ENCODE data around the gene SLC6A19.
"Not testable (repeated sequence)": the region's sequence is repeated elsewhere in the genome, so short reads cannot be mapped to it uniquely, and the experiment has no call there.

SLC6A19 gene

DNA sequence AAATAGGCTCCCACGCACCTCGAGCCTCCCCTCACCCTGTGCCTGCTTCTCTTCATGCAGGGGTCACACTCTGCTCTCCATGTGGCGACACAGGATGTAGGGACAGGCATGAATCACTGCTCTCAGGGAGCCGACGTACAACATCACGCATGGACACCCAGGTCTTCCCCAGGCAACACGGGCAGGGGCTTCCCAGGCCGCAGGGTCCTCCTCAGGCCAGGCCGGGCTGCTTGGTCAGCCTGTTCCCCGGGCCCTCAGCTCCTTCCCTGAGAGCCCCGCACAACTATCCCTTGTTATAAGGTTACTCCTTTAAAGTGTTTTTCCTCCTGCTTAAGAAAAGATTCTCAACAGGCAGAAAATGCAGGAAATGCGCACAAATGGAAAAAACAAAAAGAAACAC is 24.8 kb downstream of the SLC6A19 start:
- no peak for DNase-seq

GRCh38 chr5:1226839-1227581 is 25.6 kb downstream of the SLC6A19 start:
- DNase-seq: no peak

DNA sequence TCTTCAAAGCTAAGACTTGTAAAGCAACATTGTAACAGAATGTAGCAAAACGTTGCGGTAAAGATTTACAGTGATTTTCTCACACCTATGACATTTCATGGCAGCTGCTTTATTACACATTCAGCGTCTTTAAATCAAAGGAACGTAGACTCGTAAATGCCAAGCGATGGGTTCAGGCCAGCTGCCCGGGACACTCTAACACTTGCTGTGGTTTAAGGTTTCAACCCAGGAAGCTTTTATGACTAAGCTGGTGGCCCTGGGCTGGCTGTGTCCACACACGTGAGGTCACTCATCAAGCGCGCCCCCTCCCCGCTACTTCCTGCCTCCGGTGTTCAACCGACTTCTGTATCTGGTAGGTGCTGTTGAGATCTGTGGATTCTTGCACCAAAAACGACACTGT is 26.3 kb downstream of the SLC6A19 start:
- no peak for DNase-seq

- no peak for DNase-seq
These were observed 26.7 kb downstream of the SLC6A19 start for GRCh38 chr5:1228120-1228519.

DNA sequence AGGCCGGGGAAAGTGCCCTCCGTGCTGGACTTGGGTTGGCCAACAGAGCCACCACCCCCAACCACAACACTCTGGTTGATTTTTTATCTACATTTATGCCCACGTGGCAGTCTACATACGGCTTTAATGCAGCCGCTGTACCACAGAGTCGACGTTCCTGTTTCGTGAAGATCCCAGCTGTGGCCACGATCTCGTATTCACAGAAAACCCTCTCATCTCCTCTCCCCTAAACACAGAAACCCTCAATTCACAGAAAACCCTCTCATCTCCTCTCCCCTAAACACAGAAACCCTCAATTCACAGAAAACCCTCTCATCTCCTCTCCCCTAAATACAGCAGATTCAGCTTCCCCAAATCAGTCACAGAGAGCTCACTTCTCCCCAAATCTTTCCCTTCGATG is 27.6 kb downstream of the SLC6A19 start:
- not testable (repeated sequence) for DNase-seq

- DNase-seq: no peak
These were observed 28.4 kb downstream of the SLC6A19 start for GRCh38 chr5:1229822-1230221.

DNA sequence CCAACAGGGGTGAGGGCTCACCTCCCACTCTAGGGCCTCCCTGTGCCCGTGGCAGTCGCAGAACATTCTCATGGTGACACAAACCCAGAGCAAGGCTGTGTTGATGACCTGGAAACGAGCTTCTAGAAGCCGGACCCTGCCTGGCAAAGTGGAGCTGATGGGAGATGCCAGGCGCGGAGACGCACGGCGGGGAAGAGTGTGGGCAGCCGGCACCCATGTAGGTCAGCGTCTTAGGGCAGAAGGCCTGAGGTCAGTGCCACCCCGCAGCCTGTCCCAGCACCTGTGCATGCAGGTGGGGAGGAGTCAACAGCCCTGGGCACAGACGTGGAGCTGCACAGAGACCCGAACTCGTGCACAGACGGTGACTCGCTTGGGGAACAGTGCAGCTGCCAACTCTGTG is 29.2 kb downstream of the SLC6A19 start:
- DNase-seq: no peak

DNA sequence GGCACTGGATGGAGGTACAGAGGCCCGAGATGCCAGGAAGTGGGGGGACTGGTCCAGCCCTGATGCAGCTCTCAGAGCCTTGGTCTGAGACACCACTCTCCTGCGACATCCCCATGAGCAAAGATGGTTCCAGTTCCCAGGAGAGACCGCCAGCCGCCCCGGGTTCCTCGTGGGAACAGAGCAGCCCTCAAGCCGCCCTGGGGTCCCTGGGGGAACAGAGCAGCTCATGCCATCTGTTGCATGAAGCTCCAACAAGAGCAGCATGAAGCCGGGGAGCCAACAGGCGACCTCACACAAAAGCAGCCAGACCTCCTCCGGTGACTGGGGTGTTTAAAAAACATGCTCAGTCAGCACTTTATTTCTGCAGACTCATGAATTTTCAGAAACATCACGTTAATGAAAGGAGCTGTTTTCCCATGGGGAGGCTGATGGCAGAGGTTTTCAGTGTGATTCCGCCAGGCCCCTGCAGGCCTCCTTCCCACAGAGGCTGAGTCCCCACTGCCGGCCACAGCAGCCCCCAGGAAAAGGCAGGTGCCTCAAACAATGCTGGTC is 30.0 kb downstream of the SLC6A19 start:
- DNase-seq: no peak

GRCh38 chr5:1232780-1233179 is 31.4 kb downstream of the SLC6A19 start:
- no peak for DNase-seq

GRCh38 chr5:1235379-1235778 is 34.0 kb downstream of the SLC6A19 start:
- DNase-seq: no peak

DNA sequence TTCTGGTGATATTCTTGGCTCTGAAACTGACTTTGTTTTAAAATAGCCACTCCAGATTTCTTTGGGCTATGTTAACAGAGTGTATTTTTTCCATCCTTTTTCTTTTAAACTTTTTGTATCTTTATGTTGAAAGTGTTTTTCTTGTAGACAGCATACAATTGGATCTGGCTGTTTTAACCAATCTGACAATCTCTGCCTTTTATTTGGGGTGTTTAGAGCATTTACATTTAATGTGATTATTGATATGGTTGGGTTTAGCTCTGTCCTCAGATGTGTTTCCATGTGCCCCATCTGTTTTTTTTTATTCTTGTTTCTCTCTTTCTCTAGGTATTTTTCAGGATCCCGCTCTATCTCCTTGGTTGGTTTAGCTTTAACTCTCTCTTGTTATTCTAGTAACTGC is 34.4 kb downstream of the SLC6A19 start:
- no peak for DNase-seq

DNA sequence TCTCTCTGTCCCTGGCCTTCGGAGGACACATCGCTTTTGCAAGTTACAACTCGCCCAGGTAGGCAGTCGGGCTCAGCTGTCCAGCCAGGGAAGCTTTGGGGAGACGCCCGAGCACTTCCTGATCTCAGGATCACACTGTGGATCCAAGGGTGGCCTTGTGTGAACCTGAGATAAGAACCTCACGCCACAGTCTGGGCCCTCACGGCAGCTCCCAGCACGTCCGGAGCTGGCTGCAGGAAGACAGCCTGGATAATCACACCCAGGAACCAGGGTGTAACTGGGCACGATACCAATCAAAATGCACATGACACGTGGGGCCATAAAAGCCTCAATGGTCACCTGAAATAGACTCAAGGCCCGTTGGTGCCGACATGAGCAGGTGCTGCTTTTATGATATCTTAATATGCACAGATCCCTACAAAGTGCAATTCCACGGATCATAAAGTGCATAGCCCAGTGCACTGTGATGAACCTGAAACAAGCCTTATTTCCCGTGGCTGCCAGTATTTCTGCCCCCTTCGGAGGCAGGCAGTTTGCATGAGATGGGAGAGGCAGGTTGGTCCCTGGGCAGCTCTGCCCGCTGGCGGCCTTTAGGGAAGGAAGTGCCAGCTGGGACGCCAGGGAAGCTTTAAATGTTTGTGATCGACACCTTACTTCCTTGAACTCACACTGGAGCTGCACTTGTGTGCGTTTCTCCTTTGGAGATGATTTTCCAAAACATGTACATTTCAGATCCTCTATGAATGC is 38.3 kb downstream of the SLC6A19 start:
- no peak for DNase-seq

DNA sequence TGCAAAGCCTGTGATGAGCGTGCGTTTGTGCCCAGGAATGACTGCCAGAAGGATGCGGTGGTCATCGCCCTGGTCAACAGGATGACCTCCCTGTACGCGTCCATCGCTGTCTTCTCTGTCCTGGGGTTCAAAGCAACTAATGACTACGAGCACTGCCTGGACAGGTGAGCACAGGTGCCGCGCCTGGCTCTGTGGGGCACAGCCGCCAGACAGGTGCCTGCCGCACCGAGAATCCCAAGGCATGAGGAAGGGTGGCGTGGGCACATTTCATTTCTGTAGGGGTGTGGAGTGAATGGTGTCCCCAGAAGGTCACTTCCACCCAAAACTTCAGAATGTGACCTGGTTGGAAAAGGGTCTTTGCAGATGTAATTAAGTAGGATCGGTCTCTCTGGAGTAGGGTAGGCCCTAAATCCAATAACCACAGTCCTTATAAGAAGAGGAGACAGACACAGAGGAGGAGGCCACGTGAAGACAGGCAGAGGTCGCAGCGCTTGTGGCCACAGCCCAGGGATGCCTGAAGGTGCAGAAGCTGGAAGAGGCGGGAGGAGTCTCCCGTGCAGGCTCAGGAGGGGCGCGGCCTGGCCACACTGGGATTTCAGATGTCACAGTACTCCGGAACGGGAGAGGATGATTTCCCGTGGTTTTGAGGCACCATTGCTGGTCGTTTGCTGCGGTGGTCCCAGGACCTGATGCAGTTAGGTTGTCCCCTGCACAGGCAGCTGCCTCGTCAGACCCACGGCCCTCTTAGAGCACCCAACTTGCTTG is 39.3 kb downstream of the SLC6A19 start:
- DNase-seq: no peak

GRCh38 chr5:1241509-1242080 is 40.2 kb downstream of the SLC6A19 start:
- DNase-seq: no peak

- DNase-seq: no peak
These were observed 41.5 kb downstream of the SLC6A19 start for GRCh38 chr5:1242733-1243486.

DNA sequence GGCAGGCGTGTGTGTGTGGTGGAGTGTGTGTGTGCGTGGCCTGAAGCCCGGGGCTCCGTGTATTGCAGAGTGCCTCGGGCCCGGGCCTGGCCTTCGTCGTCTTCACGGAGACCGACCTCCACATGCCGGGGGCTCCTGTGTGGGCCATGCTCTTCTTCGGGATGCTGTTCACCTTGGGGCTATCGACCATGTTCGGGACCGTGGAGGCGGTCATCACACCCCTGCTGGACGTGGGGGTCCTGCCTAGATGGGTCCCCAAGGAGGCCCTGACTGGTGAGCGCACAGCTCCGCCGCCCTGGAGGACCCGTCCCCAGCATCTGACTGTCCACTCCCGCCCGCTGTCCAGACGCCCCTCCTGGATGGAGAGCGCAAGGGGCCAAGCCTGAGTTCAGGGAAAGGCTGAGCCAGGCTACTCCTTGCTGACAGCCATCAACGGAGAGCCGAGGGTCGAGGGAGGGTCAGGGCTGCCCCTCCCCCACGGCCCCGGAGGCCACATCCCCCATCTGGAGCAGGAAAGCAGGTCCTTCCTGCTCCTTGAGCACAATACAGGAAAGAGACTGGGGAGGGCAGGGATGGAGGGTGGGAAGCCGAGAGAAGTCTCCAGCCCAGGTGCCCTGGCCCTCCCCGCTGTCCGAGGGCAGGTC is 42.2 kb downstream of the SLC6A19 start:
- no peak for DNase-seq

GRCh38 chr5:1244255-1244654 is 42.9 kb downstream of the SLC6A19 start:
- DNase-seq: no peak

- DNase-seq: no peak
These were observed 43.6 kb downstream of the SLC6A19 start for GRCh38 chr5:1244976-1245375.

DNA sequence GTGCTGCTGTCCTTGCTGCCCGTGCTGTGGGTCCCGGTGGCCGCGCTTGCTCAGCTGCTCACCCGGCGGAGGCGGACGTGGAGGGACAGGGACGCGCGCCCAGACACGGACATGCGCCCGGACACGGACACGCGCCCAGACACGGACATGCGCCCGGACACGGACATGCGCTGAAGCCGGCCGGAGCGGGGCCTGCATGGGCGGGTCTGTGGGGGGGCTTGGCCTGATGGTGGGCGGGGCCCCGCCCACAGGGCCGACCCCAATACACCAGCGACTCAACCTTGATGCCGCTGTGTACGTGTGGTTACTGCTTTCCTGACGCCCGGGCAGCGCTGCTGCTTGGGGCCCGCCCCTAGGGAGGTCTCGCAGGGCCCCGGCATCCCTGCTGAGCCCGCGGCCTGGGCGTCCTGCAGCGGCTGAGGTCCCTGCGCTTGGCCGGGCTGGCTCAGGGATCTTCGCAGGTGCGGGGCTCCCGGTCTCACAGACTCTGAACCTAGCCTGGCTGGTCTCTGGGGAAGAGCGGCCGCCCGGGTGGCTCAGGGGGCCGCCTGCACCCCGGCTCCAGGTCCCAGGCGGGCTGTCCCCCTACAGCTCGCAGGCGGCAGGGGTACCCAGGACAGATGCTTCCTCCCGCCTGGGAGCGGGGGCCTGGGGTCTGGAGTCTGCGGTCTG is 44.6 kb downstream of the SLC6A19 start:
- no peak for DNase-seq

DNA sequence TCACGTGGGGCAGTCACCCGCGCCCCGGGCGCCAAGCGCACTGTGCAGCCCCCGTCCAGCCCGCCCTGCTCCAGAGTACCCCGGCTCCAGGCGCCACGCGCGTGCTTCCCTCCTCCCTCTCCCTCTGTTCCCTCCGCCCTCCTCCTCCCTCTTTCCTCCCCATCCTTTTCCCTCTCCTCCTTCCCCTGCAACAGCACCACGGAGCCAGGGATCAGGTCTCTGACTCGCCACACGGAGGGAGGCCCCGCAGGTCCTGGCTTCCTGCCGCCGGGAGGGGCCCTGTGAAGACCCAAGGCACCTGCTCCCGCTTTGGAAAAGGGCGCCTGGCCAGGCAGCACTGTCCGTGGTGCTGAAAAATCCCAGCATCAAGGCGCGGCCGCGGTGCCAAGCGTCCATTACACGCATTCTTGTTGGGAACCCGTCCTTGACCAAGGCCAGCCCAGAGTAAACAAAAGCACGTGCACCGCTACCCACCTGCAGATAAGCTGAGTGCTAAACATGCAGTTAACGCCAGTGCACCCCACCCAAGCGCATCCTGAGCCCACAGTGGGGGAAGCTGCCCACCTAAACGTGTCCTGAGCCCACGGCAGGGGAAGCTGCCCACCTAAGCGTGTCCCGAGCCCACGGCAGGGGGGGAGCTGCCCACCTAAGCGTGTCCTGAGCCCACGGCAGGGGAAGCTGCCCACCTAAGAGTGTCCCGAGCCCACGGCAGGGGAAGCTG is 45.5 kb downstream of the SLC6A19 start:
- peak; percentile 86 for DNase-seq

DNA sequence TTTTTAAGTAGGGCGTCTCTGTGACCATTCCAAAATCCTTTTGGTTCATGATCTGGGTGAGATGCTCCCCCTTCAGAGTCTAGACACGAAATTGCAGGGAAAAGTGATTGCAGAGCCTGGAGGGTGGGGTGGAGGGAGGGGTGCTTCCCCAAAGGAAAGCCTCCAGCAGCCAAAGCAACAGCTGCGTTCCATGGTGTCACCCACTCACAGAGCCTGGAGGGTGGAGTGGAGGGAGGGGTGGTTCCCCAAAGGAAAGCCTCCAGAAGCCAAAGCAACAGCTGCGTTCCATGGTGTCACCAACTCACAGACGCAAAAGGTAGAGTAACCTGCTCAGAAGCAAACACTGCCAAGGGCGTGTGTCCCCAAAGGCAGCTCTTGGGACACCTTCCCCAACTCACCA is 46.4 kb downstream of the SLC6A19 start:
- DNase-seq: no peak
